ENCODE results near the gene TSBP1. TPM values are rescaled to one million over a fixed set of nuclear protein-coding genes. Genes with fewer than 3 reads are reported as not detected.

TSBP1 gene
- total and polyA plus RNA-seq, 2 of the 8 experiments (the other 6 are each of a cell fraction or from before 2014, with no cell fraction given), result not detected

DNA sequence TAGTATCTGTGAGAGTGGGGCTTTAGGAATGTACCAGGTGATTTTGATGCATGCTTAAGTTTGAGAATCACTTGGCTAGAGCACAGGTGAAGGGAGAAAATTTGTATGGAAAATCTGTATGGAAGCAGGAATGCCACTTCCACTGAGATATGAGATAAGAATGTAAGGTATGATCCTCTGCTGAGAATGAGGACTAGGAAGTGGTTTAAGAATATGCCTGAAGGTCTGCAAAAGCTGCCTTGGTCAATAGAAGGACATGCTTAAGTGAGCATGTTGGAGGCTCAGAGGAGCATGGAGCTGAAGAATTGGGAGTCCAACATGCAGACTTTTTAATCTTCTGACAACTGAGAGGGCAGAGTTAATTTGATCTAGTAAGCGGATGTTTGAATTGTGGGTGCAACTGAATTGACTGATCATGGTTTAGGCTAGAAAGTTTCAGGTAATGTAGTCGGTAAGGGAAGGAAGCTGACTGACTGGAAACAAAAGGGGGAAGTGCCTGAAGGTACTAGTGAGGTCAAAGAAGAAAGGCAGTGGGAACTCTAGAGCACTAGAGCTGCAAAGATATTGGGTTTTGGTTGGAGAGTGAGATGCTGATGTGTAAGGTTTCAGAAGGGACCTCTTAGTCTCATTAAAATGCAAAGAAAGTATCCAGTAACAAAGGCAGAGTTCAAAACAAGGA is 119.2 kb downstream of the TSBP1 start (continued):
- TF ChIP-seq BCL11A (IDR thresholded peaks at IDR 0.05; ENCODE audit: low read depth in 2 of 2, low read length in 2 of 2), result no peak
- TF ChIP-seq, protein P1, sequence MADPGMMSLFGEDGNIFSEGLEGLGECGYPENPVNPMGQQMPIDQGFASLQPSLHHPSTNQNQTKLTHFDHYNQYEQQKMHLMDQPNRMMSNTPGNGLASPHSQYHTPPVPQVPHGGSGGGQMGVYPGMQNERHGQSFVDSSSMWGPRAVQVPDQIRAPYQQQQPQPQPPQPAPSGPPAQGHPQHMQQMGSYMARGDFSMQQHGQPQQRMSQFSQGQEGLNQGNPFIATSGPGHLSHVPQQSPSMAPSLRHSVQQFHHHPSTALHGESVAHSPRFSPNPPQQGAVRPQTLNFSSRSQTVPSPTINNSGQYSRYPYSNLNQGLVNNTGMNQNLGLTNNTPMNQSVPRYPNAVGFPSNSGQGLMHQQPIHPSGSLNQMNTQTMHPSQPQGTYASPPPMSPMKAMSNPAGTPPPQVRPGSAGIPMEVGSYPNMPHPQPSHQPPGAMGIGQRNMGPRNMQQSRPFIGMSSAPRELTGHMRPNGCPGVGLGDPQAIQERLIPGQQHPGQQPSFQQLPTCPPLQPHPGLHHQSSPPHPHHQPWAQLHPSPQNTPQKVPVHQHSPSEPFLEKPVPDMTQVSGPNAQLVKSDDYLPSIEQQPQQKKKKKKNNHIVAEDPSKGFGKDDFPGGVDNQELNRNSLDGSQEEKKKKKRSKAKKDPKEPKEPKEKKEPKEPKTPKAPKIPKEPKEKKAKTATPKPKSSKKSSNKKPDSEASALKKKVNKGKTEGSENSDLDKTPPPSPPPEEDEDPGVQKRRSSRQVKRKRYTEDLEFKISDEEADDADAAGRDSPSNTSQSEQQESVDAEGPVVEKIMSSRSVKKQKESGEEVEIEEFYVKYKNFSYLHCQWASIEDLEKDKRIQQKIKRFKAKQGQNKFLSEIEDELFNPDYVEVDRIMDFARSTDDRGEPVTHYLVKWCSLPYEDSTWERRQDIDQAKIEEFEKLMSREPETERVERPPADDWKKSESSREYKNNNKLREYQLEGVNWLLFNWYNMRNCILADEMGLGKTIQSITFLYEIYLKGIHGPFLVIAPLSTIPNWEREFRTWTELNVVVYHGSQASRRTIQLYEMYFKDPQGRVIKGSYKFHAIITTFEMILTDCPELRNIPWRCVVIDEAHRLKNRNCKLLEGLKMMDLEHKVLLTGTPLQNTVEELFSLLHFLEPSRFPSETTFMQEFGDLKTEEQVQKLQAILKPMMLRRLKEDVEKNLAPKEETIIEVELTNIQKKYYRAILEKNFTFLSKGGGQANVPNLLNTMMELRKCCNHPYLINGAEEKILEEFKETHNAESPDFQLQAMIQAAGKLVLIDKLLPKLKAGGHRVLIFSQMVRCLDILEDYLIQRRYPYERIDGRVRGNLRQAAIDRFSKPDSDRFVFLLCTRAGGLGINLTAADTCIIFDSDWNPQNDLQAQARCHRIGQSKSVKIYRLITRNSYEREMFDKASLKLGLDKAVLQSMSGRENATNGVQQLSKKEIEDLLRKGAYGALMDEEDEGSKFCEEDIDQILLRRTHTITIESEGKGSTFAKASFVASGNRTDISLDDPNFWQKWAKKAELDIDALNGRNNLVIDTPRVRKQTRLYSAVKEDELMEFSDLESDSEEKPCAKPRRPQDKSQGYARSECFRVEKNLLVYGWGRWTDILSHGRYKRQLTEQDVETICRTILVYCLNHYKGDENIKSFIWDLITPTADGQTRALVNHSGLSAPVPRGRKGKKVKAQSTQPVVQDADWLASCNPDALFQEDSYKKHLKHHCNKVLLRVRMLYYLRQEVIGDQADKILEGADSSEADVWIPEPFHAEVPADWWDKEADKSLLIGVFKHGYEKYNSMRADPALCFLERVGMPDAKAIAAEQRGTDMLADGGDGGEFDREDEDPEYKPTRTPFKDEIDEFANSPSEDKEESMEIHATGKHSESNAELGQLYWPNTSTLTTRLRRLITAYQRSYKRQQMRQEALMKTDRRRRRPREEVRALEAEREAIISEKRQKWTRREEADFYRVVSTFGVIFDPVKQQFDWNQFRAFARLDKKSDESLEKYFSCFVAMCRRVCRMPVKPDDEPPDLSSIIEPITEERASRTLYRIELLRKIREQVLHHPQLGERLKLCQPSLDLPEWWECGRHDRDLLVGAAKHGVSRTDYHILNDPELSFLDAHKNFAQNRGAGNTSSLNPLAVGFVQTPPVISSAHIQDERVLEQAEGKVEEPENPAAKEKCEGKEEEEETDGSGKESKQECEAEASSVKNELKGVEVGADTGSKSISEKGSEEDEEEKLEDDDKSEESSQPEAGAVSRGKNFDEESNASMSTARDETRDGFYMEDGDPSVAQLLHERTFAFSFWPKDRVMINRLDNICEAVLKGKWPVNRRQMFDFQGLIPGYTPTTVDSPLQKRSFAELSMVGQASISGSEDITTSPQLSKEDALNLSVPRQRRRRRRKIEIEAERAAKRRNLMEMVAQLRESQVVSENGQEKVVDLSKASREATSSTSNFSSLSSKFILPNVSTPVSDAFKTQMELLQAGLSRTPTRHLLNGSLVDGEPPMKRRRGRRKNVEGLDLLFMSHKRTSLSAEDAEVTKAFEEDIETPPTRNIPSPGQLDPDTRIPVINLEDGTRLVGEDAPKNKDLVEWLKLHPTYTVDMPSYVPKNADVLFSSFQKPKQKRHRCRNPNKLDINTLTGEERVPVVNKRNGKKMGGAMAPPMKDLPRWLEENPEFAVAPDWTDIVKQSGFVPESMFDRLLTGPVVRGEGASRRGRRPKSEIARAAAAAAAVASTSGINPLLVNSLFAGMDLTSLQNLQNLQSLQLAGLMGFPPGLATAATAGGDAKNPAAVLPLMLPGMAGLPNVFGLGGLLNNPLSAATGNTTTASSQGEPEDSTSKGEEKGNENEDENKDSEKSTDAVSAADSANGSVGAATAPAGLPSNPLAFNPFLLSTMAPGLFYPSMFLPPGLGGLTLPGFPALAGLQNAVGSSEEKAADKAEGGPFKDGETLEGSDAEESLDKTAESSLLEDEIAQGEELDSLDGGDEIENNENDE (IDR thresholded peaks at IDR 0.05; ENCODE audit: insufficient replicate concordance, low read length), result no peak
- TF ChIP-seq TEAD4 (IDR thresholded peaks at IDR 0.05; ENCODE audit: low read depth, low read length), result no peak
